NB4 (cell line): ENCODE measurements around the gene SORBS1.

Experiments used
- DNase-seq: peaks from one replicate; pipeline ENCODE4 v3.0.0; 2010; ENCODE audit warnings: low read depth
- H3K4me3 ChIP-seq: one replicate; pipeline ENCODE4 v1.5.1; 2011; ENCODE audit warnings: mild to moderate bottlenecking, low read depth, low read length, moderate library complexity
- CTCF ChIP-seq: IDR thresholded peaks from one replicate; pipeline ENCODE4 v1.5.1; 2012; ENCODE audit warnings: low read depth, low read length
- MAX ChIP-seq: IDR thresholded peaks from 2 replicates; pipeline ENCODE4 v1.6.1; 2011; ENCODE audit warnings: low read depth, low read length
- MYC ChIP-seq: IDR thresholded peaks from 2 replicates; pipeline ENCODE4 v1.6.1; 2011; ENCODE audit warnings: low read depth, low read length
- POLR2A ChIP-seq: IDR thresholded peaks from 2 replicates; pipeline ENCODE4 v1.6.1; 2011; ENCODE audit warnings: mild to moderate bottlenecking; ENCODE audit not compliant: insufficient read length; ENCODE audit errors: extremely low read depth

SORBS1 gene

GRCh38 chr10:95456516-95456915 lies 104.7 kb downstream of the SORBS1 start:
- TF ChIP-seq MAX (no peak), CTCF (no peak), POLR2A (no peak), MYC (no peak)
- no peak overlapping the region for H3K4me3 ChIP-seq
- DNase-seq = no peak

GRCh38 chr10:95454940-95455339 lies 106.2 kb downstream of the SORBS1 start:
- no peak for DNase-seq
- TF ChIP-seq CTCF (no peak), POLR2A (no peak), MAX (no peak), MYC (no peak)
- no peak overlapping the region for H3K4me3 ChIP-seq

GRCh38 chr10:95454356-95454755 lies 106.8 kb downstream of the SORBS1 start:
- no peak overlapping the region for H3K4me3 ChIP-seq
- no peak for DNase-seq
- TF ChIP-seq POLR2A (no peak), MAX (no peak), CTCF (no peak), MYC (no peak)

GRCh38 chr10:95451568-95452524 lies 109.3 kb downstream of the SORBS1 start:
- TF ChIP-seq CTCF (no peak), POLR2A (no peak), MAX (no peak), MYC (no peak)

GRCh38 chr10:95451150-95451549 lies 110.0 kb downstream of the SORBS1 start:
- no peak for DNase-seq
- no peak for TF ChIP-seq MAX
- no peak for TF ChIP-seq MYC
- TF ChIP-seq POLR2A = no peak
- no peak for TF ChIP-seq CTCF
- H3K4me3 ChIP-seq = no peak overlapping the region

More at GRCh38 chr10:95451568-95452524, 109.3 kb downstream of the SORBS1 start:
- no peak for DNase-seq
- no peak overlapping the region for H3K4me3 ChIP-seq
